Measurements from ENCODE around the gene N4BP3. TPM values are rescaled to one million over a fixed set of nuclear protein-coding genes. Genes with fewer than 3 reads are reported as not detected.

Gene N4BP3
- total RNA-seq, 3 donors from 2014 or later (not counting 1 experiment from before 2014, with no cell fraction given), result 5.6 to 16.9 (median 9.0) TPM

DNA sequence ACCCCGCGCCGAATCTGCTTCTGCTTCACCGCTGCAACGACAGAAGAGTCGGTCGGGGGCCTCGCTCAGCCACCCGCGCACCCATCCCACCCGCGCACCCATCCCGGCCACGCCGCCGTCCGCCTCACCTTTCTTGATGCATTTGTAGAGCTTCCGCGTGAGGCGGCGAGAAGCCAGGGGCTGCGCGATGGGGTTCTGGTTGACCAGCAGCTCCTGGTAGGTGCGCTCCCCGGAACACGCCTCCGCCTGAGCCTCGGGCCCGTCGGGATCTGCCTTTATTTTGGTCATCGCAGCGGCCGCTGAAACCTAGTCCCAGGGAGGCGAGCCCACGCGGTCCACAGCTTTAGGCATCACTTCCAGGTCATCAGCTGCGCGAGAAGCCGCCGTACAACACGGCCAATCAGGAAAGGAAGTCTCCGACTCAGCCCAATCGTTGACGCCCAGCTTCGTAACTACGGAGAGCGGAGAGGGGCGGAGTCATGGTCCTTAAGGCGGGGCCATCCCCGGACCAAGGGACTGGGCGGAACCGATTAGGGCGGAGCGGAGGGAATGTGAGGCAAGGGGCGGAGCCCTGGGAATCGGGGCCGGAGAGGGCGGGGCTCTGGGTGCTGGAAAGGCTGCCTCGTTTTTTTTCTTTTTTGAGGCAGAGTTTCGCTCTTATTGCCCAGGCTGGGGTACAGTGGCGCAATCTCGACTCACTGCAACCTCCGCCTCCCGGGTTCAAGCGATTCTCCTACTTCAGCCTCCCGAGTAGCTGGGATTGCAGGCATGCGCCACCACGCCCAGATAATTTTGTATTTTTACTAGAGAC is 40.4 kb downstream of the N4BP3 start, which contains the start of gene NHP2:
NHP2 (minus strand) TSS at position 356 of the 811 bp plus-strand sequence; CDS start at position 288, 68 bp downstream.
- H3K4me3 ChIP-seq (ENCODE audit: low read length), result peak within 1 kb of the TSS; percentile 54
- H3K27ac ChIP-seq (ENCODE audit: low read length), result peak within 1 kb of the TSS; percentile 11
- Mint-ChIP-seq H3K27me3 (ENCODE audit: low read depth in 2 of 2) (no peaks in the 10 kb centered on the region), H3K36me3 (no peaks in the 10 kb centered on the region), H3K4me1 (peaks cover 19 to 23% of the 10 kb centered on the region in 2 donors), H3K4me3 (peak within 1 kb of the TSS; percentile 98), H3K27ac (peak within 1 kb of the TSS; percentile 89 to 93), H3K9me3 (no peaks in the 10 kb centered on the region)
- peak; percentile 92 to 99 for DNase-seq
- 2% methylated on average over 68 of the region's 68 CpGs for WGBS (ENCODE audit: insufficient coverage)
- peaks cover 20% of the 10 kb centered on the region for H3K4me1 ChIP-seq (ENCODE audit: control insufficient read depth, insufficient read depth, low read length)
- no peaks in the 10 kb centered on the region for H3K9me3 ChIP-seq (ENCODE audit: control insufficient read depth, insufficient read depth, low read length)
- TF ChIP-seq, protein P1, sequence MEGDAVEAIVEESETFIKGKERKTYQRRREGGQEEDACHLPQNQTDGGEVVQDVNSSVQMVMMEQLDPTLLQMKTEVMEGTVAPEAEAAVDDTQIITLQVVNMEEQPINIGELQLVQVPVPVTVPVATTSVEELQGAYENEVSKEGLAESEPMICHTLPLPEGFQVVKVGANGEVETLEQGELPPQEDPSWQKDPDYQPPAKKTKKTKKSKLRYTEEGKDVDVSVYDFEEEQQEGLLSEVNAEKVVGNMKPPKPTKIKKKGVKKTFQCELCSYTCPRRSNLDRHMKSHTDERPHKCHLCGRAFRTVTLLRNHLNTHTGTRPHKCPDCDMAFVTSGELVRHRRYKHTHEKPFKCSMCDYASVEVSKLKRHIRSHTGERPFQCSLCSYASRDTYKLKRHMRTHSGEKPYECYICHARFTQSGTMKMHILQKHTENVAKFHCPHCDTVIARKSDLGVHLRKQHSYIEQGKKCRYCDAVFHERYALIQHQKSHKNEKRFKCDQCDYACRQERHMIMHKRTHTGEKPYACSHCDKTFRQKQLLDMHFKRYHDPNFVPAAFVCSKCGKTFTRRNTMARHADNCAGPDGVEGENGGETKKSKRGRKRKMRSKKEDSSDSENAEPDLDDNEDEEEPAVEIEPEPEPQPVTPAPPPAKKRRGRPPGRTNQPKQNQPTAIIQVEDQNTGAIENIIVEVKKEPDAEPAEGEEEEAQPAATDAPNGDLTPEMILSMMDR (IDR thresholded peaks at IDR 0.05), result no peak
- no peaks in the 10 kb centered on the region for H3K27me3 ChIP-seq (ENCODE audit: control insufficient read depth, insufficient read depth, low read length)
- peak; percentile 98 to 100 (median 99) for ATAC-seq
- intact Hi-C loops (cut with micrococcal nuclease), result loop anchor here (2.0 kb wide), 1 partner anchor 39 kb away; no protein-coding TSS in a partner anchor
- H3K36me3 ChIP-seq (ENCODE audit: control insufficient read depth, insufficient read depth, low read length), result peaks cover 28% of the 10 kb centered on the region

DNA sequence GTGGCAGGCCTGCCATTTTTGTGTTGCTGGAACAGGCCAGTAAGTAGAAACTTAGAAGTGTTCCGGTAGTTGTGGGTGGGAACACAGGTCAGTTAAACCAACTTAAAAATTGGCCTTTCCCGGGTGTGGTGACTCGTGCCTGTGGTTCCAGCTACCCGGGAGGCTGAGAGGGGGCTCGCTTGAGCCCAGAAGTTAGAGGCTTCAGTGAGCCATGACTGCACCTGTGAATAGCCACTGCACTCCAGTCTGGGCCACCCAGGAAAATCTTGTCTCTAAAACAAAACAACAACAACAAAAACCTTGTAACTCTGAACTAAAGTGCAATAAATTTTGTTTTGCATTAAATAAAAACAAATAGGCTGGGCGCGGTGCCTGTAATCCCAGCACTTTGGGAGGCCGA is 41.7 kb downstream of the N4BP3 start:
- no peak overlapping the region for H3K27ac Mint-ChIP-seq
- H3K27me3 ChIP-seq (ENCODE audit: control insufficient read depth, insufficient read depth, low read length), result no peaks in the 10 kb centered on the region

GRCh38 chr5:178160176-178160575 is 46.8 kb downstream of the N4BP3 start:
- H3K4me1 Mint-ChIP-seq, result peaks cover 8 to 11% of the 10 kb centered on the region in 2 donors
- H3K9me3 Mint-ChIP-seq, result no peaks in the 10 kb centered on the region
- Histone ChIP-seq H3K36me3 (ENCODE audit: control insufficient read depth, insufficient read depth, low read length) (no peaks in the 10 kb centered on the region), H3K27me3 (ENCODE audit: control insufficient read depth, insufficient read depth, low read length) (peaks cover 8% of the 10 kb centered on the region), H3K4me1 (ENCODE audit: control insufficient read depth, insufficient read depth, low read length) (peaks cover 8% of the 10 kb centered on the region), H3K9me3 (ENCODE audit: control insufficient read depth, insufficient read depth, low read length) (no peaks in the 10 kb centered on the region), H3K4me3 (ENCODE audit: low read length) (no peak overlapping the region), H3K27ac (ENCODE audit: low read length) (no peak overlapping the region)
- WGBS (ENCODE audit: insufficient coverage), result 76% methylated on average over 5 of the region's 5 CpGs
- ATAC-seq (no peak), DNase-seq (no peak)
- peaks cover 15 to 22% of the 10 kb centered on the region in 2 donors for H3K27me3 Mint-ChIP-seq (ENCODE audit: low read depth in 2 of 2)
- no peaks in the 10 kb centered on the region for H3K36me3 Mint-ChIP-seq
- H3K4me3 Mint-ChIP-seq, result no peak overlapping the region
- TF ChIP-seq, protein P1 (IDR thresholded peaks at IDR 0.05), result no peak
- intact Hi-C loops (cut with micrococcal nuclease), result no loop called here
- H3K27ac Mint-ChIP-seq, result no peak overlapping the region

More for the DNA sequence above, 41.7 kb downstream of the N4BP3 start:
- no peak for ATAC-seq
- no peak for DNase-seq
- no peaks in the 10 kb centered on the region for H3K36me3 Mint-ChIP-seq
- WGBS (ENCODE audit: insufficient coverage), result 79% methylated on average over 8 of the region's 8 CpGs
- no peaks in the 10 kb centered on the region for H3K9me3 Mint-ChIP-seq
- Histone ChIP-seq H3K4me3 (ENCODE audit: low read length) (no peak overlapping the region), H3K4me1 (ENCODE audit: control insufficient read depth, insufficient read depth, low read length) (peaks cover 20% of the 10 kb centered on the region), H3K9me3 (ENCODE audit: control insufficient read depth, insufficient read depth, low read length) (no peaks in the 10 kb centered on the region), H3K27ac (ENCODE audit: low read length) (no peak overlapping the region), H3K36me3 (ENCODE audit: control insufficient read depth, insufficient read depth, low read length) (peaks cover 16% of the 10 kb centered on the region)
- intact Hi-C loops (cut with micrococcal nuclease), result no loop called here
- H3K4me3 Mint-ChIP-seq, result peak overlapping the region; percentile 17
- no peaks in the 10 kb centered on the region for H3K27me3 Mint-ChIP-seq (ENCODE audit: low read depth in 2 of 2)
- TF ChIP-seq, protein P1 (IDR thresholded peaks at IDR 0.05), result no peak
- H3K4me1 Mint-ChIP-seq, result peaks cover 19 to 23% of the 10 kb centered on the region in 2 donors
